OCI-LY7 (cell line): Measurements from ENCODE around the gene SNRNP35. TPM values are rescaled to one million over a fixed set of nuclear protein-coding genes. Genes with fewer than 3 reads are reported as not detected.

Experiments used
- BruUV-seq: library from RNA; stranded (reverse); fragments of 400-500 nt; replicated peaks from 2 replicates; lab custom pipeline; 2021; lab: Mats Ljungman, UMichigan
- CTCF ChIA-PET: fragments of 300-600 bp; sonication (Branson Sonifier 250); formaldehyde crosslinking; loops from one replicate; lab custom pipeline; 2022; ENCODE audit warnings: antibody characterized with exemption; ENCODE audit not compliant: unreplicated experiment; lab: Charles Lee
- POLR2A ChIA-PET: fragments of 300-600 bp; sonication (Branson Sonifier 250); formaldehyde crosslinking; loops from one replicate; lab custom pipeline; 2022; ENCODE audit warnings: antibody characterized with exemption; lab: Charles Lee
- DNase-seq: peaks from one replicate; pipeline ENCODE4 v3.0.0-alpha.2; 2015; ENCODE audit warnings: low spot score
- H2AFZ ChIP-seq: fragments of 200-600 bp; sonication (generic), shearing (Covaris generic); 2 replicates; pipeline ENCODE4 v1.6.1; 2014; ENCODE audit warnings: mild to moderate bottlenecking, antibody characterized with exemption, low read length, moderate library complexity
- H3K27ac ChIP-seq: fragments of 200-600 bp; sonication (generic); 2 replicates; pipeline ENCODE4 v1.5.1; 2014; ENCODE audit warnings: mixed run types, low read depth, mild to moderate bottlenecking, moderate library complexity, low read length, inconsistent platforms; ENCODE audit not compliant: poor library complexity, severe bottlenecking
- H3K36me3 ChIP-seq: fragments of 200-600 bp; sonication (generic); 2 replicates; pipeline ENCODE4 v1.6.1; 2014; ENCODE audit warnings: mild to moderate bottlenecking, antibody characterized with exemption, low read length, moderate library complexity, mixed read lengths; ENCODE audit not compliant: insufficient read depth
- H3K4me1 ChIP-seq: fragments of 200-600 bp; sonication (generic); 2 replicates; pipeline ENCODE4 v1.5.1; 2014; ENCODE audit warnings: mild to moderate bottlenecking, low read length; ENCODE audit not compliant: insufficient read depth, poor library complexity, severe bottlenecking
- H3K4me2 ChIP-seq: fragments of 200-600 bp; sonication (generic); 2 replicates; pipeline ENCODE4 v1.6.1; 2014; ENCODE audit warnings: mild to moderate bottlenecking, low read length
- H3K4me3 ChIP-seq: fragments of 200-600 bp; sonication (generic); 2 replicates; pipeline ENCODE4 v1.5.1; 2014; ENCODE audit warnings: mild to moderate bottlenecking, low read depth, low read length; ENCODE audit not compliant: poor library complexity, severe bottlenecking
- H3K79me2 ChIP-seq: fragments of 200-600 bp; sonication (generic); 2 replicates; pipeline ENCODE4 v1.6.1; 2016; ENCODE audit warnings: low read depth, mild to moderate bottlenecking, low read length, moderate library complexity, mixed read lengths; ENCODE audit not compliant: insufficient read depth
- H3K9me2 ChIP-seq: fragments of 200-600 bp; sonication (generic); 2 replicates; pipeline ENCODE4 v1.6.1; 2016; ENCODE audit warnings: mild to moderate bottlenecking, low read length, mixed read lengths; ENCODE audit not compliant: insufficient read depth
- H3K9me3 ChIP-seq: fragments of 200-600 bp; sonication (generic); 2 replicates; pipeline ENCODE4 v1.6.1; 2014; ENCODE audit warnings: mild to moderate bottlenecking, mixed run types, low read length, mixed read lengths
- H4K20me1 ChIP-seq: fragments of 200-600 bp; sonication (generic); 2 replicates; pipeline ENCODE4 v1.6.1; 2014; ENCODE audit warnings: mild to moderate bottlenecking, antibody characterized with exemption, low read length, moderate library complexity, mixed read lengths; ENCODE audit not compliant: insufficient read depth
- EZH2phosphoT487 ChIP-seq: fragments of 200-600 bp; sonication (generic); IDR thresholded peaks from 2 replicates; pipeline ENCODE4 v1.6.1; 2018; ENCODE audit warnings: low read depth, borderline replicate concordance, mild to moderate bottlenecking, mixed run types, antibody characterized with exemption, low read length, moderate library complexity, mixed read lengths
- intact Hi-C: fragments of 100-400 bp; cut with micrococcal nuclease; formaldehyde crosslinking; loops from one replicate; pipeline ENCODE4 v1.10.0; 2022; ENCODE audit not compliant: unreplicated experiment
- total RNA-seq, 2 experiments: library from RNA; depleted of rRNA in 1 of 2; stranded (reverse); fragments of >200 nt in 1 of 2; shearing (Covaris generic) in 1 of 2; gene quantifications; 2 replicates each; pipeline ENCODE4 v1.2.3, GENCODE V29; 2014 to 2022
- TF ChIP-seq, protein P1 (sequence below): fragments of 200-600 bp; sonication (generic); conservative IDR thresholded peaks from 2 replicates; pipeline ENCODE4 v1.5.1; 2014; ENCODE audit warnings: mild to moderate bottlenecking, antibody characterized with exemption, low read length, moderate library complexity, mixed read lengths

The SNRNP35 gene
- total RNA-seq, 2 experiments from 2014 or later, result 29.3 to 31.3 TPM

DNA sequence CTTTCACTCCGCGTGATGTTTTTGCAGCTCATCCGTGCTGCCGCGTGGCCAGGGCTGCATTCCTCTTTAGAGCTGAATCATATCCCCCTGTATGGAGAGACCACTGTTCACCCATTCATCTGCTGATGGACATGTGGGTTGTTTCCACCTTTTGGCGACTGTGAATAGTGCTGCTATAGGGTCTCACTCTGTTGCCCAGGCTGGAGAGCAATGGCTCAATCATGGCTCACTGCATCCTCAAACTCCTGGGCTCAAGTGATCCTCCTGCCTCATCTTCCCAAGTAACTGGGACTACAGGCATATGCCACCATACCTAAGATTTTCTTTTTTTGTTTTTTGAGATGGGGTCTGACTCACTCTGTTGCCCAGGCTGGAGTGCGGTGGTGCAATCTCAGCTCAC lies 39.1 kb downstream of the SNRNP35 start:
- H3K79me2 ChIP-seq, result no peaks in the 10 kb centered on the region
- BruUV-seq, result no TSS peak
- H3K4me3 ChIP-seq, result no peak overlapping the region
- H3K36me3 ChIP-seq, result no peaks in the 10 kb centered on the region
- H4K20me1 ChIP-seq, result no peaks in the 10 kb centered on the region
- TF ChIP-seq, protein P1, sequence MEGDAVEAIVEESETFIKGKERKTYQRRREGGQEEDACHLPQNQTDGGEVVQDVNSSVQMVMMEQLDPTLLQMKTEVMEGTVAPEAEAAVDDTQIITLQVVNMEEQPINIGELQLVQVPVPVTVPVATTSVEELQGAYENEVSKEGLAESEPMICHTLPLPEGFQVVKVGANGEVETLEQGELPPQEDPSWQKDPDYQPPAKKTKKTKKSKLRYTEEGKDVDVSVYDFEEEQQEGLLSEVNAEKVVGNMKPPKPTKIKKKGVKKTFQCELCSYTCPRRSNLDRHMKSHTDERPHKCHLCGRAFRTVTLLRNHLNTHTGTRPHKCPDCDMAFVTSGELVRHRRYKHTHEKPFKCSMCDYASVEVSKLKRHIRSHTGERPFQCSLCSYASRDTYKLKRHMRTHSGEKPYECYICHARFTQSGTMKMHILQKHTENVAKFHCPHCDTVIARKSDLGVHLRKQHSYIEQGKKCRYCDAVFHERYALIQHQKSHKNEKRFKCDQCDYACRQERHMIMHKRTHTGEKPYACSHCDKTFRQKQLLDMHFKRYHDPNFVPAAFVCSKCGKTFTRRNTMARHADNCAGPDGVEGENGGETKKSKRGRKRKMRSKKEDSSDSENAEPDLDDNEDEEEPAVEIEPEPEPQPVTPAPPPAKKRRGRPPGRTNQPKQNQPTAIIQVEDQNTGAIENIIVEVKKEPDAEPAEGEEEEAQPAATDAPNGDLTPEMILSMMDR, result no peak
- TF ChIP-seq EZH2phosphoT487, result no peak
- H2AFZ ChIP-seq, result no peak overlapping the region
- POLR2A ChIA-PET, result no interaction called here
- H3K9me3 ChIP-seq, result no peaks in the 10 kb centered on the region
- H3K4me1 ChIP-seq, result no peaks in the 10 kb centered on the region
- no peaks in the 10 kb centered on the region for H3K9me2 ChIP-seq
- H3K4me2 ChIP-seq, result no peak overlapping the region
- intact Hi-C loops, result no loop called here
- no peak overlapping the region for H3K27ac ChIP-seq
- no peak for DNase-seq
- CTCF ChIA-PET, result no interaction called here

DNA sequence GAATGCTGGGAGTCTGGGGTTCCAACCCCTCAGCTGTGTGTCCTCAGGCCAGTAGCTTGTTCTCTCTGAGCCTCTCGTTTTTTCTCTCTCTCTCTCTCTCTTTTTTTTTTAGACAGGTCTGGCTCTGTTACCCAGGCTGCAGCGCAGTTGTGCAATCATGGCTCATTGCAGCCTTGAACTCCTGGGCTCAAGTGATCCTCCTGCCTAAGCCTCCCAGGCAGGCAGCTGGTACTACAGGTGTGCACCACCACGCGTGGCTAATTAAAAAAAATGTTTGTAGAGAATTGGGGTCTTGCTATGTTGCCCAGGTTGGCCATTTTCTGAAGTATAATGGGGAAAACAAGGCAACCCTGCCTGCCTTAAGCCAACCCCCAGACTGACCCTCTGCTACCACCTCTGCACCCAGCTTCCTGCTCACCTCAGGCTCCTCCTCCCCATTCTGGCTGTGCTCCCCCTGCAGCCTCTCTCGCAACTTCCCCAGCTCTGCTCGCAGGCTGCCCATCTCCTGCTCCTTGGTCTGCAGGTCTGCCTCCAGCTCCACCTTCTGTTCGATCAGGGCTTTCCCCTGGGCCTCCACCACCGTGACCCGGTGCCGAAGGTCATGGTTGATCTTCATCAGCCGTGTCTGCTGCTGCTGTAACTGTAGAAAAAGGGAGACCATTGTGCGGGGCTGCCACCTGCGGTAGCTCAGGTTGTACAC lies 40.3 kb downstream of the SNRNP35 start:
- intact Hi-C loops, result no loop called here
- CTCF ChIA-PET, result no interaction called here
- H3K9me2 ChIP-seq, result no peaks in the 10 kb centered on the region
- H2AFZ ChIP-seq, result no peak overlapping the region
- H3K36me3 ChIP-seq, result no peaks in the 10 kb centered on the region
- peak; percentile 18 for DNase-seq
- no peaks in the 10 kb centered on the region for H3K9me3 ChIP-seq
- H3K4me2 ChIP-seq, result no peak overlapping the region
- H3K4me1 ChIP-seq, result no peaks in the 10 kb centered on the region
- H3K27ac ChIP-seq, result no peak overlapping the region
- TF ChIP-seq, protein P1, result no peak
- no peak for TF ChIP-seq EZH2phosphoT487
- BruUV-seq, result no TSS peak
- no peak overlapping the region for H3K4me3 ChIP-seq
- no peaks in the 10 kb centered on the region for H4K20me1 ChIP-seq
- no peaks in the 10 kb centered on the region for H3K79me2 ChIP-seq
- POLR2A ChIA-PET, result interaction anchor here (0.6 to 0.7 kb wide), 2 partner anchors 136 to 488 kb away, joined by 3 to 6 read pairs; no protein-coding TSS in a partner anchor

DNA sequence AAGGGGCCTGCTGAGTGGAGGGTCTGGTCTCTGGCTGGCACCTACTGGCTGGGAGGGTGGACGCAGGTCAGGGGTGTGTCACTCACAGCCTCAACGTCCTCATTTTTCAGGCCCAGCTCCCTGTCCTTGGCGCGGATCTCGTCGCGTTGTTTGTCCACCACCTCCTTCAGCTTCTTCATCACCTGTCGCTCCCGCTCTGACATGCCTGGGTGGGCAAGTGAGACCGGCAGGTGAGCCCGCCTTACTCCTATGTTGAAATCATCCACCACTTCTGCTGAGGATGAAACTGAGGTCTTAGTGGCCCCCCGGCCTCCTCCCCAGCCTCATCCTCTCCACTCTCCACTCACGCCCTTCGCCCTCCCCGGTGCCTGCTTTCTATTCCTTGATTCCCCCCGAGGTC lies 41.4 kb downstream of the SNRNP35 start:
- no peaks in the 10 kb centered on the region for H3K4me1 ChIP-seq
- no peak overlapping the region for H3K27ac ChIP-seq
- ChIA-PET CTCF (no interaction called here), POLR2A (no interaction called here)
- H3K9me2 ChIP-seq, result no peaks in the 10 kb centered on the region
- no peaks in the 10 kb centered on the region for H3K79me2 ChIP-seq
- no peak for DNase-seq
- intact Hi-C loops, result no loop called here
- BruUV-seq, result no TSS peak
- TF ChIP-seq EZH2phosphoT487, result no peak
- TF ChIP-seq, protein P1, result no peak
- H3K4me3 ChIP-seq, result no peak overlapping the region
- H3K4me2 ChIP-seq, result no peak overlapping the region
- H2AFZ ChIP-seq, result no peak overlapping the region
- H3K36me3 ChIP-seq, result no peaks in the 10 kb centered on the region
- no peaks in the 10 kb centered on the region for H4K20me1 ChIP-seq
- H3K9me3 ChIP-seq, result no peaks in the 10 kb centered on the region
